ENCODE results near the gene REV3L. TPM values are rescaled to one million over a fixed set of nuclear protein-coding genes. Genes with fewer than 3 reads are reported as not detected.

The REV3L gene
- polyA plus RNA-seq, 1 of the 3 experiments (the other 2 are of a cell fraction): 7.3 TPM

- CTCF ChIA-PET: interaction anchor here (1.0 kb wide), 1 partner anchor 125 kb away, joined by 3 read pairs; no protein-coding TSS in a partner anchor
- Histone ChIP-seq H3K27me3 (ENCODE audit: insufficient read depth) (no peaks in the 10 kb centered on the region), H3K79me2 (ENCODE audit: insufficient read depth) (peaks cover 86% of the 10 kb centered on the region), H3K4me1 (ENCODE audit: control insufficient read depth in 1 of 2, insufficient read depth in 2 of 2, low read depth in 1 of 2, low read length in 1 of 2) (peaks cover 16 to 19% of the 10 kb centered on the region in 2 experiments; a peak in 3 of 4 replicates), H4K20me1 (ENCODE audit: insufficient read depth) (peaks cover 22% of the 10 kb centered on the region), H3K27ac (ENCODE audit: low read depth in 2 of 2, low read length in 1 of 2) (no peak overlapping the region; a peak in 1 of 4 replicates), H3K9me3 (no peaks in the 10 kb centered on the region), H3K4me3 (ENCODE audit: low read depth in 2 of 2, low read length in 1 of 2) (no peak overlapping the region), H3K9ac (no peak overlapping the region), H3K36me3 (replicated peaks in 1 of 2; ENCODE audit: control insufficient read depth in 1 of 2, insufficient read depth in 2 of 2, low read length in 1 of 2) (peaks cover 2 to 7% of the 10 kb centered on the region in 2 experiments), H3F3A (replicated peaks; ENCODE audit: insufficient read depth) (peaks cover 16% of the 10 kb centered on the region), H3K4me2 (no peak overlapping the region), H2AFZ (ENCODE audit: low read depth) (no peak overlapping the region), H3K9me2 (no peaks in the 10 kb centered on the region)
- WGBS (ENCODE audit: low lambda C conversion rate): 95% methylated on average over 4 of the region's 4 CpGs
- POLR2A ChIA-PET: no interaction called here
- DNase-seq: no peak
- TF ChIP-seq SIN3A (IDR thresholded peaks at IDR 0.05; ENCODE audit: borderline replicate concordance, low read depth, low read length) (no peak), FOSL2 (IDR thresholded peaks at IDR 0.05; ENCODE audit: borderline replicate concordance, low read depth) (no peak), EP300 (IDR thresholded peaks at IDR 0.05; ENCODE audit: borderline replicate concordance in 1 of 2, low read depth in 1 of 2, low read length in 1 of 2) (no peak), TEAD4 (IDR thresholded peaks at IDR 0.05; ENCODE audit: borderline replicate concordance, insufficient read depth) (no peak), MXI1 (IDR thresholded peaks at IDR 0.05; ENCODE audit: low read depth, low read length) (no peak), FOXJ3 (CRISPR knock-in tag; IDR thresholded peaks at IDR 0.05) (no peak), YY1 (IDR thresholded peaks at IDR 0.05; ENCODE audit: low read depth) (no peak), NFIC (IDR thresholded peaks at IDR 0.05; ENCODE audit: borderline replicate concordance) (no peak), REST (IDR thresholded peaks at IDR 0.05; ENCODE audit: low read depth, low read length) (no peak), RXRA (IDR thresholded peaks at IDR 0.05; ENCODE audit: borderline replicate concordance, low read depth) (no peak), NRF1 (IDR thresholded peaks at IDR 0.05; ENCODE audit: low read depth, low read length) (no peak), POLR2AphosphoS5 (IDR thresholded peaks at IDR 0.05; ENCODE audit: low read depth, low read length) (no peak), CHD2 (IDR thresholded peaks at IDR 0.05; ENCODE audit: low read length, partially characterized antibody) (no peak), EZH2phosphoT487 (IDR thresholded peaks at IDR 0.05; ENCODE audit: borderline replicate concordance, low read depth) (no peak), MEF2A (IDR thresholded peaks at IDR 0.05; ENCODE audit: borderline replicate concordance, low read depth) (no peak), TCF12 (IDR thresholded peaks at IDR 0.05) (no peak)
- TF ChIP-seq, protein P1, sequence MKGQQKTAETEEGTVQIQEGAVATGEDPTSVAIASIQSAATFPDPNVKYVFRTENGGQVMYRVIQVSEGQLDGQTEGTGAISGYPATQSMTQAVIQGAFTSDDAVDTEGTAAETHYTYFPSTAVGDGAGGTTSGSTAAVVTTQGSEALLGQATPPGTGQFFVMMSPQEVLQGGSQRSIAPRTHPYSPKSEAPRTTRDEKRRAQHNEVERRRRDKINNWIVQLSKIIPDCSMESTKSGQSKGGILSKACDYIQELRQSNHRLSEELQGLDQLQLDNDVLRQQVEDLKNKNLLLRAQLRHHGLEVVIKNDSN (IDR thresholded peaks at IDR 0.05; ENCODE audit: borderline replicate concordance, low read depth): no peak
- TF ChIP-seq, protein P2, sequence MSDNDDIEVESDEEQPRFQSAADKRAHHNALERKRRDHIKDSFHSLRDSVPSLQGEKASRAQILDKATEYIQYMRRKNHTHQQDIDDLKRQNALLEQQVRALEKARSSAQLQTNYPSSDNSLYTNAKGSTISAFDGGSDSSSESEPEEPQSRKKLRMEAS (IDR thresholded peaks at IDR 0.05; ENCODE audit: low read depth): no peak
- TF ChIP-seq, protein P3, sequence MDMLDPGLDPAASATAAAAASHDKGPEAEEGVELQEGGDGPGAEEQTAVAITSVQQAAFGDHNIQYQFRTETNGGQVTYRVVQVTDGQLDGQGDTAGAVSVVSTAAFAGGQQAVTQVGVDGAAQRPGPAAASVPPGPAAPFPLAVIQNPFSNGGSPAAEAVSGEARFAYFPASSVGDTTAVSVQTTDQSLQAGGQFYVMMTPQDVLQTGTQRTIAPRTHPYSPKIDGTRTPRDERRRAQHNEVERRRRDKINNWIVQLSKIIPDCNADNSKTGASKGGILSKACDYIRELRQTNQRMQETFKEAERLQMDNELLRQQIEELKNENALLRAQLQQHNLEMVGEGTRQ (IDR thresholded peaks at IDR 0.05; ENCODE audit: borderline replicate concordance, low read depth, low read length): no peak
These were observed 8.9 kb downstream of the REV3L start for GRCh38 chr6:111474106-111474505.
